ENCODE data around the gene BRAF. TPM values are rescaled to one million over a fixed set of nuclear protein-coding genes. Genes with fewer than 3 reads are reported as not detected.

Gene BRAF
- total and polyA plus RNA-seq, 2 of the 8 experiments (the other 6 are each of a cell fraction or from before 2014, with no cell fraction given): 11.4 to 32.6 TPM

DNA sequence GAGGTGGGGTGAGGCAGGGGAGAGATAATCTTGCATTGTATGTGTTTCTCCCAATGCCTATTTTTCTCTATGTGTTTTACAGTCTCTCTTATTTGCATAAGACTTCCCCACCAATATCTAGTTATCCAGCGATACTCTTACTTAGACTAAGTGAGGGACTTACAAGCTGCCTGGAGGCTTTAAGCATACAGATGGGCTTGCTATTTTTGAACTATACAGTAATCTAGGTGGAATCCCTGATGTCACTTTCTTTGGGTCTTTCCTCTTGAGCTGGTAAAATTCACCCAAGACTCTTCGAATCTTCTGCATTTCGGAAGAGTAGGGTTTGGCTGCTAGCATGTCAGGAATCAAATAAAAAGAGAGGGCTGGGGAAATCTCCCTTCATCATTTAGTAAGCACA lies 151.6 kb downstream of the BRAF start:
- TF ChIP-seq, protein P1, sequence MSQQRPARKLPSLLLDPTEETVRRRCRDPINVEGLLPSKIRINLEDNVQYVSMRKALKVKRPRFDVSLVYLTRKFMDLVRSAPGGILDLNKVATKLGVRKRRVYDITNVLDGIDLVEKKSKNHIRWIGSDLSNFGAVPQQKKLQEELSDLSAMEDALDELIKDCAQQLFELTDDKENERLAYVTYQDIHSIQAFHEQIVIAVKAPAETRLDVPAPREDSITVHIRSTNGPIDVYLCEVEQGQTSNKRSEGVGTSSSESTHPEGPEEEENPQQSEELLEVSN (IDR thresholded peaks at IDR 0.05): no peak
- TF ChIP-seq SAP30 (IDR thresholded peaks at IDR 0.05; ENCODE audit: insufficient read depth, insufficient replicate concordance, low read length): no peak
- TF ChIP-seq MAFK (IDR thresholded peaks at IDR 0.05; ENCODE audit: low read depth, low read length): no peak
- TF ChIP-seq CBX5 (IDR thresholded peaks at IDR 0.05; ENCODE audit: low read depth, low read length): no peak
- TF ChIP-seq, protein P2, sequence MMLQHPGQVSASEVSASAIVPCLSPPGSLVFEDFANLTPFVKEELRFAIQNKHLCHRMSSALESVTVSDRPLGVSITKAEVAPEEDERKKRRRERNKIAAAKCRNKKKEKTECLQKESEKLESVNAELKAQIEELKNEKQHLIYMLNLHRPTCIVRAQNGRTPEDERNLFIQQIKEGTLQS (IDR thresholded peaks at IDR 0.05; ENCODE audit: insufficient read depth, low read depth, low read length): no peak
- no peak for TF ChIP-seq CHD1 (IDR thresholded peaks at IDR 0.05; ENCODE audit: low read depth, low read length)
- TF ChIP-seq SP2 (IDR thresholded peaks at IDR 0.05; ENCODE audit: low read length): no peak
- POLR2A ChIA-PET (ENCODE audit: partially characterized antibody): no interaction called here
- H4K8ac ChIP-seq (ENCODE audit: extremely low read depth, insufficient read depth, low read length): no peak overlapping the region
- peaks cover 0 to 6% (median 1%) of the 10 kb centered on the region in 4 experiments; a peak in 6 of 8 replicates for H3K36me3 ChIP-seq (ENCODE audit: control insufficient read depth in 2 of 4, insufficient read depth in 4 of 4, low read length in 3 of 4)
- no peak overlapping the region for H2BK5ac ChIP-seq (ENCODE audit: low read depth, low read length)
- H3K4me2 ChIP-seq (ENCODE audit: insufficient read depth in 1 of 2, low read depth in 2 of 2, low read length in 2 of 2): no peak overlapping the region
- no peak overlapping the region for H2BK20ac ChIP-seq (ENCODE audit: low read length)
- H3K9ac ChIP-seq (replicated peaks in 1 of 4; ENCODE audit: extremely low read depth in 1 of 4, low read depth in 3 of 4, low read length in 3 of 4): no peak overlapping the region
- FAIRE-seq (no peak), DNase-seq (ENCODE audit: low read depth in 1 of 2, low spot score in 2 of 2) (no peak)
- CTCF ChIA-PET (ENCODE audit: partially characterized antibody): interaction anchor here (1.4 kb wide), 1 partner anchor 38 kb away, joined by 5 read pairs; no protein-coding TSS in a partner anchor
- H2BK12ac ChIP-seq (ENCODE audit: low read depth, low read length): no peak overlapping the region
- no peaks in the 10 kb centered on the region for H3K79me2 ChIP-seq (ENCODE audit: control insufficient read depth in 1 of 2, insufficient read depth in 2 of 2, low read length in 2 of 2)
- no peaks in the 10 kb centered on the region for H3K79me1 ChIP-seq (ENCODE audit: low read depth, low read length)
- no peak overlapping the region for H2AFZ ChIP-seq (ENCODE audit: low read length)
- no peak overlapping the region for H2AK5ac ChIP-seq (ENCODE audit: low read depth, low read length)
- no peaks in the 10 kb centered on the region for H3K27me3 ChIP-seq (replicated peaks in 1 of 4; ENCODE audit: control insufficient read depth in 3 of 4, extremely low read depth in 1 of 4, insufficient read depth in 3 of 4, low read length in 3 of 4)
- no peak overlapping the region for H3K4ac ChIP-seq (replicated peaks; ENCODE audit: insufficient read length, low read depth, low read length)
- no peak overlapping the region for H2BK15ac ChIP-seq (ENCODE audit: low read length)
- H4K91ac ChIP-seq (replicated peaks; ENCODE audit: insufficient read length, low read length): no peak overlapping the region
- no peak overlapping the region for H3K23ac ChIP-seq (ENCODE audit: insufficient read length)
- H3K56ac ChIP-seq (replicated peaks; ENCODE audit: insufficient read length, low read depth, low read length): no peak overlapping the region
- no peaks in the 10 kb centered on the region for H3K9me3 ChIP-seq (ENCODE audit: insufficient read depth in 2 of 2, low read depth in 1 of 2, low read length in 1 of 2)
- no peak overlapping the region for H3K18ac ChIP-seq (ENCODE audit: extremely low read depth, low read length)
- no peak overlapping the region for H2BK120ac ChIP-seq (replicated peaks; ENCODE audit: low read depth, low read length)
- WGBS, 2 experiments (ENCODE audit: extremely low coverage in 1 of 2, insufficient coverage in 1 of 2, insufficient read length in 1 of 2, insufficient replicate concordance in 2 of 2, low coverage in 1 of 2, low lambda C conversion rate in 2 of 2, missing lambda C conversion rate in 1 of 2): 91% methylated on average over 3 of the region's 3 CpGs; no CpG with 5 or more reads in 1 of the 2 experiments
- no peaks in the 10 kb centered on the region for H3K23me2 ChIP-seq (ENCODE audit: low read depth, low read length)
- peaks cover 0 to 2% of the 10 kb centered on the region in 2 experiments for H4K20me1 ChIP-seq (replicated peaks in 1 of 2; ENCODE audit: control insufficient read depth in 1 of 2, insufficient read depth in 2 of 2, low read length in 2 of 2)
- no peak overlapping the region for H3K4me3 ChIP-seq (ENCODE audit: extremely low read depth in 1 of 4, insufficient read depth in 2 of 4, low read depth in 3 of 4, low read length in 4 of 4)
- no peak overlapping the region for H3K27ac ChIP-seq (ENCODE audit: low read depth, low read length)
- no peak overlapping the region for H3K14ac ChIP-seq (ENCODE audit: insufficient read length)
- no peaks in the 10 kb centered on the region for H3K4me1 ChIP-seq (replicated peaks in 1 of 4; ENCODE audit: control insufficient read depth in 3 of 4, insufficient read depth in 4 of 4, low read length in 3 of 4)
- H4K5ac ChIP-seq (ENCODE audit: insufficient read length, low read depth, low read length): no peak overlapping the region
